ENCODE data around the gene KLHL13.

DNA sequence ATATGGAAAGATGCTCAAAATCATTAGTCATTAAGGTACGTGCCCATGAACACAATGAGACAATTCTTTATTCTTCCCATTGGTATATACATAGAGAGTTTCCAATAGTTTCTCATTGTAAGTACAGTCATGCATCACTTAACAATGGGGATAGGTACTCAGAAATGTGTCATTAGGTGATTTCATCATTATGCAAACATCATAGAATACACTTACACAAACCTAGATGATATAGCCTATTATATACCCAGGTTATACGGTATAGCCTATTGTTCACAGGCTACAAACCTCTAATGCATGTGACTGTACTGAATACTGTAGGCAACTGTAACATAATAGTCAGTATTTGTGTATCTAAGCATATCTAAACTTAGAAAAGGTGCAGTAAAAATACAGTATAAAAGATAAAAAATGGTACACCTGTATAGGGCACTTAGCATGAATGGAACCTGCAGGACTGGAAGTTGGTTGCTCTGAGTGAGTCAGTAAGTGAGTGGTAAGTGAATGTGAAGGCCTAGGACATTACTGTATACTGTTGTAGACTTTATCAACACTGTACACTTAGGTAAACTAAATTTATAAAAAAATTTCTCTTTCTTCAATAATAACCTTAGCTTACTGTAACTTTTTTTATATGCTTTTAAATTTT lies 49.6 kb downstream of the KLHL13 start:
- TF ChIP-seq, protein P1, sequence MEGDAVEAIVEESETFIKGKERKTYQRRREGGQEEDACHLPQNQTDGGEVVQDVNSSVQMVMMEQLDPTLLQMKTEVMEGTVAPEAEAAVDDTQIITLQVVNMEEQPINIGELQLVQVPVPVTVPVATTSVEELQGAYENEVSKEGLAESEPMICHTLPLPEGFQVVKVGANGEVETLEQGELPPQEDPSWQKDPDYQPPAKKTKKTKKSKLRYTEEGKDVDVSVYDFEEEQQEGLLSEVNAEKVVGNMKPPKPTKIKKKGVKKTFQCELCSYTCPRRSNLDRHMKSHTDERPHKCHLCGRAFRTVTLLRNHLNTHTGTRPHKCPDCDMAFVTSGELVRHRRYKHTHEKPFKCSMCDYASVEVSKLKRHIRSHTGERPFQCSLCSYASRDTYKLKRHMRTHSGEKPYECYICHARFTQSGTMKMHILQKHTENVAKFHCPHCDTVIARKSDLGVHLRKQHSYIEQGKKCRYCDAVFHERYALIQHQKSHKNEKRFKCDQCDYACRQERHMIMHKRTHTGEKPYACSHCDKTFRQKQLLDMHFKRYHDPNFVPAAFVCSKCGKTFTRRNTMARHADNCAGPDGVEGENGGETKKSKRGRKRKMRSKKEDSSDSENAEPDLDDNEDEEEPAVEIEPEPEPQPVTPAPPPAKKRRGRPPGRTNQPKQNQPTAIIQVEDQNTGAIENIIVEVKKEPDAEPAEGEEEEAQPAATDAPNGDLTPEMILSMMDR (IDR thresholded peaks at IDR 0.05; ENCODE audit: low read length): no peak
- TF ChIP-seq EZH2 (IDR thresholded peaks at IDR 0.05; ENCODE audit: borderline replicate concordance, low read length): no peak

Data from OCI-LY1 (cell line).